Astrocyte of the spinal cord (primary cell): ENCODE measurements around the gene ITLN1.

Source experiments
- DNase-seq: peaks from one replicate; pipeline ENCODE4 v3.0.0; 2011; ENCODE audit warnings: low read depth, low spot score
- H3K4me3 ChIP-seq: 2 replicates; pipeline ENCODE4 v1.5.1; 2011; ENCODE audit warnings: low read depth, mild to moderate bottlenecking, low read length, moderate library complexity
- CTCF ChIP-seq: IDR thresholded peaks from 2 replicates; pipeline ENCODE4 v1.5.1; 2012; ENCODE audit warnings: low read depth, mild to moderate bottlenecking, low read length, inconsistent platforms
- in situ Hi-C: cut with HindIII; loops from 2 replicates; pipeline ENCODE4 v1.10.0; 2017; ENCODE audit warnings: low sequenced_read_pairs

Gene ITLN1

GRCh38 chr1:160862203-160863060 lies 22.5 kb downstream of the ITLN1 start, which contains the start of gene CD244:
Gene CD244, minus strand, starts transcription at chr1:160862887. Its CDS starts 210 bp downstream, at chr1:160862677.
- TF ChIP-seq CTCF: no peak
- H3K4me3 ChIP-seq: no peak within 1 kb of the TSS
- in situ Hi-C loops: no loop called here
- DNase-seq: no peak

DNA sequence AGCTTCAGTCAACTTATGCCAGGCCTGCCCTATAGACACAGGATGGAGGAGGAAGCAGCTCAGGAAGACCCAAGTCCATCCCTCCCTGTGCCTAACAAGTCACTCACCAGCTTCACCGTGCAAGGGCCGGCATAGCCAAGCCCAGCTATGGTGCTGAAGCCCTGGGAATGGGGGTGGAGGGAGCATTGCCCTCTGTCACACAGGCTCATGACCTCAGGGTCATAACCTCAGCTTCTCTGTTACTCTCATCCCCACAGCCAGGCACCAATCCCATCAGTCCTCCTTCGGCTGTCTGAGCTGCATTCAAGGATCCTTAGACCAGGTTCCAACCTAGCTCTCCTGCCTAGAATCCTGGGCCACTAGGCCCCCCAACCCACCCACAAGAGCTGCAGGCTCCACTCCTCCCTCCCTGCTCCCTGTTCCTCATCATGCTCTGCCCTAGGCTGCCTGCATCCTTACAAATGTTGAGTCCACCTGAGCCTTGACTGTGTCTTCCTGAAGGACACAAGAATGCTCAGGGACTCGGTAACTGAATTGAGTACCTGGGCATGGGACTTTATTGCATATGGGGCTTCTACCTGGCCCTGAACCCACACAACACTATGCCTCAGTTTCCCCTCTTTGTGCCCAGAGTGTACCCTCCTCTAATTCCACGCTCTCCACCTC lies 24.0 kb downstream of the ITLN1 start:
- DNase-seq: no peak
- no peak for TF ChIP-seq CTCF
- in situ Hi-C loops: no loop called here
- no peak overlapping the region for H3K4me3 ChIP-seq

DNA sequence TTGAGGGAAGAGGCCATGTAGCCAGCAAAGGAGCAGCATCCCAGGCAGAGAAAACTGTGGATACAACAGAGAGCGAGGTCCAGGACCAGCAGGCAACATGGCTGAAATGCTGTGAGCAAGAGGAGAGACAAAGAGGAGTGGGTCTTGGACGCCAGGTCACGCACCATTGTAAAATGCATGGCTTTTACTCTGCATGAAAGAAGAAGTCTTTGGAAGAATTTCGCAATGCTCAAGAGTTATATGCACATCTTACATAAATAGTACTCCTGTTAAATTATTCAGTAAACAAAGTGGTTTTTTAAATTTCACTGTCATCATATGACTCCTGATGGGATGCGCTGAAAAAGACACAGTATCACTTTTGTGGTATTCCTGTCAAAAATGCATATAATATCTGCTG lies 25.8 kb downstream of the ITLN1 start:
- DNase-seq: no peak
- H3K4me3 ChIP-seq: no peak overlapping the region
- in situ Hi-C loops: no loop called here
- no peak for TF ChIP-seq CTCF

GRCh38 chr1:160858507-160858906 lies 26.5 kb downstream of the ITLN1 start:
- no peak for DNase-seq
- no peak for TF ChIP-seq CTCF
- in situ Hi-C loops: no loop called here
- no peak overlapping the region for H3K4me3 ChIP-seq

- no peak for TF ChIP-seq CTCF
- in situ Hi-C loops: no loop called here
These were observed 26.9 kb downstream of the ITLN1 start for GRCh38 chr1:160858097-160858496.

GRCh38 chr1:160855181-160855981 lies 29.6 kb downstream of the ITLN1 start:
- DNase-seq: no peak
- H3K4me3 ChIP-seq: no peak overlapping the region
- in situ Hi-C loops: no loop called here
- no peak for TF ChIP-seq CTCF

More at GRCh38 chr1:160858097-160858496, 26.9 kb downstream of the ITLN1 start:
- DNase-seq: no peak
- H3K4me3 ChIP-seq: no peak overlapping the region
